ENCODE data around the gene BAMBI. TPM values are rescaled to one million over a fixed set of nuclear protein-coding genes. Genes with fewer than 3 reads are reported as not detected.

BAMBI gene
- polyA plus RNA-seq, 3 donors: 0.08 to 1.3 (median 0.09) TPM

- WGBS (ENCODE audit: insufficient coverage): 5% methylated on average over 7 of the region's 15 CpGs
- Histone ChIP-seq H3K36me3 (replicated peaks in 1 of 2; ENCODE audit: control insufficient read depth in 1 of 2, insufficient read depth in 2 of 2, low read length in 2 of 2) (no peaks in the 10 kb centered on the region), H3K9ac (ENCODE audit: insufficient read depth, low read length, poor library complexity, severe bottlenecking) (no peak overlapping the region), H3K27me3 (ENCODE audit: control insufficient read depth in 2 of 2, insufficient read depth in 2 of 2, low read length in 2 of 2) (peaks cover 55 to 62% of the 10 kb centered on the region in 2 donors), H3K4me1 (ENCODE audit: control insufficient read depth in 1 of 2, insufficient read depth in 2 of 2, low read length in 2 of 2) (peaks cover 32 to 36% of the 10 kb centered on the region in 2 donors), H3K4me3 (replicated peaks in 1 of 3; ENCODE audit: low read depth in 2 of 3, low read length in 3 of 3) (peak overlapping the region in 1 of 3 experiments; percentile 18), H4K20me1 (ENCODE audit: insufficient read depth, low read length) (no peaks in the 10 kb centered on the region), H3K27ac (ENCODE audit: low read depth in 1 of 2, low read length in 2 of 2) (no peak overlapping the region), H3K79me2 (ENCODE audit: insufficient read depth, low read length) (no peaks in the 10 kb centered on the region), H3K9me3 (replicated peaks in 1 of 2; ENCODE audit: control insufficient read depth in 1 of 2, insufficient read depth in 1 of 2, low read length in 2 of 2) (peaks cover 0 to 6% of the 10 kb centered on the region in 2 donors), H2AFZ (ENCODE audit: insufficient read depth, low read depth, low read length, poor library complexity, severe bottlenecking) (no peak overlapping the region), H3K4me2 (replicated peaks; ENCODE audit: extremely low read depth, low read length, poor library complexity, severe bottlenecking) (peak overlapping the region; percentile 40)
- H3K36me3 Mint-ChIP-seq: peaks cover 4 to 9% of the 10 kb centered on the region in 2 donors
- peaks cover 0 to 27% (median 5%) of the 10 kb centered on the region in 7 donors for H3K9me3 Mint-ChIP-seq
- intact Hi-C loops (cut with micrococcal nuclease): no loop called here
- peak overlapping the region in 3 of 7 donors; percentile 2 to 62 (median 8) for H3K27ac Mint-ChIP-seq
- peaks cover 55 to 65% (median 60%) of the 10 kb centered on the region in 3 donors for H3K27me3 Mint-ChIP-seq (ENCODE audit: low read depth in 3 of 3)
- TF ChIP-seq CTCF (IDR thresholded peaks at IDR 0.05): no peak
- no peak for DNase-seq
- H3K4me3 Mint-ChIP-seq: peak overlapping the region; percentile 24 to 89
- H3K4me1 Mint-ChIP-seq: peaks cover 35% of the 10 kb centered on the region
Measured at GRCh38 chr10:28679581-28680357, 2.4 kb downstream of the BAMBI start.

- peak; percentile 19 for TF ChIP-seq CTCF (IDR thresholded peaks at IDR 0.05)
- no peak overlapping the region for H3K27ac ChIP-seq (ENCODE audit: low read depth in 1 of 2, low read length in 2 of 2)
- peaks cover 49 to 56% of the 10 kb centered on the region in 2 donors for H3K27me3 ChIP-seq (ENCODE audit: control insufficient read depth in 2 of 2, insufficient read depth in 2 of 2, low read length in 2 of 2)
- peak overlapping the region in 1 of 3 experiments; percentile 18 for H3K4me3 ChIP-seq (replicated peaks in 1 of 3; ENCODE audit: low read depth in 2 of 3, low read length in 3 of 3)
- no peak overlapping the region for H3K27ac Mint-ChIP-seq
- intact Hi-C loops (cut with micrococcal nuclease): no loop called here
- WGBS (ENCODE audit: insufficient coverage): no CpG with 5 or more reads among the region's 1 CpG
- H3K79me2 ChIP-seq (ENCODE audit: insufficient read depth, low read length): no peaks in the 10 kb centered on the region
- DNase-seq: peak in 1 of 3 donors; percentile 16
- H3K4me1 Mint-ChIP-seq: peaks cover 35% of the 10 kb centered on the region
- H3K27me3 Mint-ChIP-seq (ENCODE audit: low read depth in 3 of 3): peaks cover 49 to 59% (median 54%) of the 10 kb centered on the region in 3 donors
- peaks cover 4 to 9% of the 10 kb centered on the region in 2 donors for H3K36me3 Mint-ChIP-seq
- peaks cover 32 to 36% of the 10 kb centered on the region in 2 donors for H3K4me1 ChIP-seq (ENCODE audit: control insufficient read depth in 1 of 2, insufficient read depth in 2 of 2, low read length in 2 of 2)
- peaks cover 0 to 6% of the 10 kb centered on the region in 2 donors for H3K9me3 ChIP-seq (replicated peaks in 1 of 2; ENCODE audit: control insufficient read depth in 1 of 2, insufficient read depth in 1 of 2, low read length in 2 of 2)
- no peaks in the 10 kb centered on the region for H3K36me3 ChIP-seq (replicated peaks in 1 of 2; ENCODE audit: control insufficient read depth in 1 of 2, insufficient read depth in 2 of 2, low read length in 2 of 2)
- H3K4me2 ChIP-seq (replicated peaks; ENCODE audit: extremely low read depth, low read length, poor library complexity, severe bottlenecking): peak overlapping the region; percentile 40
- peaks cover 0 to 23% (median 5%) of the 10 kb centered on the region in 7 donors for H3K9me3 Mint-ChIP-seq
- H3K9ac ChIP-seq (ENCODE audit: insufficient read depth, low read length, poor library complexity, severe bottlenecking): no peak overlapping the region
- no peak overlapping the region for H2AFZ ChIP-seq (ENCODE audit: insufficient read depth, low read depth, low read length, poor library complexity, severe bottlenecking)
- no peaks in the 10 kb centered on the region for H4K20me1 ChIP-seq (ENCODE audit: insufficient read depth, low read length)
- peak overlapping the region in 1 of 2 donors; percentile 89 for H3K4me3 Mint-ChIP-seq
Measured at GRCh38 chr10:28680358-28680752, 3.0 kb downstream of the BAMBI start.

All from CD14-positive monocyte (primary cell).